Endodermal cell (in vitro differentiated cells): ENCODE measurements around the gene FREM2. TPM values are rescaled to one million over a fixed set of nuclear protein-coding genes. Genes with fewer than 3 reads are reported as not detected.

Experiments
- DNase-seq: peaks from one replicate; pipeline ENCODE4 v3.0.0-alpha.2; 2017
- H3K27ac ChIP-seq: 2 replicates; pipeline ENCODE4 v1.5.1; 2013; ENCODE audit warnings: mild to moderate bottlenecking, low read depth, low read length, moderate library complexity
- H3K27me3 ChIP-seq: 2 replicates; pipeline ENCODE4 v1.6.1; 2013; ENCODE audit warnings: mild to moderate bottlenecking, low read length, moderate library complexity; ENCODE audit not compliant: insufficient read depth, control insufficient read depth, poor library complexity, severe bottlenecking
- H3K36me3 ChIP-seq: 2 replicates; pipeline ENCODE4 v1.7.0; 2013; ENCODE audit warnings: mild to moderate bottlenecking, low read length, moderate library complexity; ENCODE audit not compliant: control insufficient read depth, insufficient read depth
- H3K4me1 ChIP-seq: one replicate; pipeline ENCODE4 v1.7.0; 2013; ENCODE audit warnings: low read length; ENCODE audit not compliant: control insufficient read depth, insufficient read depth
- H3K4me3 ChIP-seq: 2 replicates; pipeline ENCODE4 v1.5.1; 2013; ENCODE audit warnings: mild to moderate bottlenecking, low read length, moderate library complexity
- H3K9ac ChIP-seq: 2 replicates; pipeline ENCODE4 v1.6.1; 2013; ENCODE audit warnings: mild to moderate bottlenecking, low read length, moderate library complexity; ENCODE audit not compliant: poor library complexity, severe bottlenecking; ENCODE audit errors: extremely low read depth
- H3K9me3 ChIP-seq: 2 replicates; pipeline ENCODE4 v1.6.1; 2013; ENCODE audit warnings: mild to moderate bottlenecking, low read length, moderate library complexity; ENCODE audit not compliant: control insufficient read depth
- H3K27ac Mint-ChIP-seq: 2 replicates; pipeline ENCODE4 v1.8.0; 2020; ENCODE audit warnings: mixed read lengths
- H3K27me3 Mint-ChIP-seq: 2 replicates; pipeline ENCODE4 v1.8.0; 2021; ENCODE audit warnings: mild to moderate bottlenecking, mixed read lengths; ENCODE audit not compliant: insufficient read depth
- H3K36me3 Mint-ChIP-seq: 2 replicates; pipeline ENCODE4 v1.8.0; 2020; ENCODE audit warnings: low read depth, mixed read lengths
- H3K4me1 Mint-ChIP-seq: 2 replicates; pipeline ENCODE4 v1.8.0; 2020; ENCODE audit warnings: mixed read lengths
- H3K4me3 Mint-ChIP-seq: 2 replicates; pipeline ENCODE4 v1.8.0; 2020; ENCODE audit warnings: mild to moderate bottlenecking, moderate library complexity, mixed read lengths
- H3K9me3 Mint-ChIP-seq: 2 replicates; pipeline ENCODE4 v1.8.0; 2020; ENCODE audit warnings: mild to moderate bottlenecking, mixed read lengths
- WGBS, 2 experiments: methylation state at CpG; one replicate each; pipeline versions ENCODE4 v1.1.5 to v1.1.7; 2013; ENCODE audit warnings: missing lambda C conversion rate in 2 of 2, mixed read lengths in 1 of 2; ENCODE audit not compliant: insufficient coverage in 1 of 2, insufficient read length in 1 of 2; 5-methylcytosine and 5-hydroxymethylcytosine counted together
- total RNA-seq, 2 donors: library from RNA; stranded (reverse); fragmentation: NEBNext Ultra II Directional in 1 of 2; extraction: Animal tissue kit (Norgen Biotek cat#: 25700) in 1 of 2; gene quantifications; 2 replicates in 1 of 2; 3 replicates in 1 of 2; pipeline ENCODE4 v1.2.1, GENCODE V29; 2021
- TF ChIP-seq, protein P1 (sequence below): fragments of 200-600 bp; sonication (generic); conservative IDR thresholded peaks from 2 replicates; pipeline ENCODE4 v1.5.0; 2021; ENCODE audit warnings: antibody characterized with exemption, mild to moderate bottlenecking

The FREM2 gene
- total RNA-seq, 2 donors from 2014 or later, result 20.4 to 28.4 TPM

GRCh38 chr13:38641164-38641948 is 45.5 kb upstream of the FREM2 start:
- TF ChIP-seq, protein P1, sequence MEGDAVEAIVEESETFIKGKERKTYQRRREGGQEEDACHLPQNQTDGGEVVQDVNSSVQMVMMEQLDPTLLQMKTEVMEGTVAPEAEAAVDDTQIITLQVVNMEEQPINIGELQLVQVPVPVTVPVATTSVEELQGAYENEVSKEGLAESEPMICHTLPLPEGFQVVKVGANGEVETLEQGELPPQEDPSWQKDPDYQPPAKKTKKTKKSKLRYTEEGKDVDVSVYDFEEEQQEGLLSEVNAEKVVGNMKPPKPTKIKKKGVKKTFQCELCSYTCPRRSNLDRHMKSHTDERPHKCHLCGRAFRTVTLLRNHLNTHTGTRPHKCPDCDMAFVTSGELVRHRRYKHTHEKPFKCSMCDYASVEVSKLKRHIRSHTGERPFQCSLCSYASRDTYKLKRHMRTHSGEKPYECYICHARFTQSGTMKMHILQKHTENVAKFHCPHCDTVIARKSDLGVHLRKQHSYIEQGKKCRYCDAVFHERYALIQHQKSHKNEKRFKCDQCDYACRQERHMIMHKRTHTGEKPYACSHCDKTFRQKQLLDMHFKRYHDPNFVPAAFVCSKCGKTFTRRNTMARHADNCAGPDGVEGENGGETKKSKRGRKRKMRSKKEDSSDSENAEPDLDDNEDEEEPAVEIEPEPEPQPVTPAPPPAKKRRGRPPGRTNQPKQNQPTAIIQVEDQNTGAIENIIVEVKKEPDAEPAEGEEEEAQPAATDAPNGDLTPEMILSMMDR, result peak; percentile 62
- Histone ChIP-seq H3K9ac (no peak overlapping the region), H3K4me1 (no peaks in the 10 kb centered on the region), H3K36me3 (no peaks in the 10 kb centered on the region), H3K9me3 (no peaks in the 10 kb centered on the region), H3K4me3 (no peak overlapping the region), H3K27me3 (no peaks in the 10 kb centered on the region), H3K27ac (no peak overlapping the region)
- Mint-ChIP-seq H3K4me3 (no peak overlapping the region), H3K36me3 (no peaks in the 10 kb centered on the region), H3K27me3 (no peaks in the 10 kb centered on the region), H3K27ac (no peak overlapping the region), H3K4me1 (peaks cover 6% of the 10 kb centered on the region), H3K9me3 (no peaks in the 10 kb centered on the region)
- no peak for DNase-seq
- 88 to 100% methylated on average over 2 to 5 of the region's 5 CpGs for WGBS, 2 experiments

- H3K27ac ChIP-seq, result no peak overlapping the region
- Mint-ChIP-seq H3K27me3 (no peaks in the 10 kb centered on the region), H3K27ac (no peak overlapping the region), H3K4me1 (no peaks in the 10 kb centered on the region), H3K4me3 (no peak overlapping the region), H3K9me3 (no peaks in the 10 kb centered on the region), H3K36me3 (no peaks in the 10 kb centered on the region)
- TF ChIP-seq, protein P1, result no peak
- no peaks in the 10 kb centered on the region for H3K4me1 ChIP-seq
- H3K4me3 ChIP-seq, result no peak overlapping the region
- WGBS, 2 experiments, result 80% methylated on average over 1 of the region's 1 CpG; no CpG with 5 or more reads in 1 of the 2 experiments
- H3K9me3 ChIP-seq, result no peaks in the 10 kb centered on the region
- no peak for DNase-seq
- no peak overlapping the region for H3K9ac ChIP-seq
- H3K36me3 ChIP-seq, result no peaks in the 10 kb centered on the region
- no peaks in the 10 kb centered on the region for H3K27me3 ChIP-seq
These were observed 39.6 kb upstream of the FREM2 start for GRCh38 chr13:38647312-38647711.

- no peak overlapping the region for H3K27ac Mint-ChIP-seq
- no peak overlapping the region for H3K4me3 Mint-ChIP-seq
- H3K36me3 ChIP-seq, result no peaks in the 10 kb centered on the region
- H3K9me3 ChIP-seq, result no peaks in the 10 kb centered on the region
- no peaks in the 10 kb centered on the region for H3K27me3 ChIP-seq
- no peak overlapping the region for H3K27ac ChIP-seq
- H3K4me1 ChIP-seq, result no peaks in the 10 kb centered on the region
- TF ChIP-seq, protein P1, result no peak
- no peak overlapping the region for H3K4me3 ChIP-seq
- H3K27me3 Mint-ChIP-seq, result no peaks in the 10 kb centered on the region
- no peak overlapping the region for H3K9ac ChIP-seq
- 93% methylated on average over 1 of the region's 1 CpG; no CpG with 5 or more reads in 1 of the 2 experiments for WGBS, 2 experiments
- H3K4me1 Mint-ChIP-seq, result no peaks in the 10 kb centered on the region
- H3K36me3 Mint-ChIP-seq, result no peaks in the 10 kb centered on the region
- DNase-seq, result no peak
- H3K9me3 Mint-ChIP-seq, result no peaks in the 10 kb centered on the region
These were observed 38.0 kb upstream of the FREM2 start for GRCh38 chr13:38648912-38649311.
